GM18870 (cell line): Measurements from ENCODE around the gene ENTPD8.
"Not testable (repeated sequence)": the region's sequence is repeated elsewhere in the genome, so short reads cannot be mapped to it uniquely, and the experiment has no call there.

Source experiments
- ATAC-seq: cut with Tn5 transposase; IDR thresholded peaks from one replicate; pipeline ENCODE4 v1.9.1; 2021; ENCODE audit warnings: moderate library complexity; ENCODE audit not compliant: unreplicated experiment

ENTPD8 gene

GRCh38 chr9:137459601-137460362 lies 18.6 kb upstream of the ENTPD8 start:
- no peak for ATAC-seq

- ATAC-seq, result no peak
These were observed 18.0 kb upstream of the ENTPD8 start, which contains the start of gene NSMF for GRCh38 chr9:137459152-137459600. TSS of gene NSMF (minus strand) at chr9:137459334. CDS start at chr9:137459102, 232 bp downstream.

GRCh38 chr9:137458194-137459151 lies 17.3 kb upstream of the ENTPD8 start:
- ATAC-seq, result no peak

- no peak for ATAC-seq
These were observed 16.4 kb upstream of the ENTPD8 start for GRCh38 chr9:137457406-137458193.

- ATAC-seq, result no peak
These were observed 15.8 kb upstream of the ENTPD8 start for GRCh38 chr9:137456864-137457405.

- no peak for ATAC-seq
These were observed 15.1 kb upstream of the ENTPD8 start for GRCh38 chr9:137456061-137456863.

- no peak for ATAC-seq
These were observed 14.3 kb upstream of the ENTPD8 start for GRCh38 chr9:137455359-137455991.

- ATAC-seq, result no peak
These were observed 13.6 kb upstream of the ENTPD8 start for GRCh38 chr9:137454597-137455358.

- ATAC-seq, result no peak
These were observed 13.0 kb upstream of the ENTPD8 start for GRCh38 chr9:137454145-137454596.

- ATAC-seq, result no peak
These were observed 12.5 kb upstream of the ENTPD8 start for GRCh38 chr9:137453643-137454081.

- ATAC-seq, result no peak
These were observed 11.8 kb upstream of the ENTPD8 start for GRCh38 chr9:137452761-137453642.

GRCh38 chr9:137452006-137452760 lies 11.0 kb upstream of the ENTPD8 start:
- no peak for ATAC-seq

- not testable (repeated sequence) for ATAC-seq
These were observed 10.3 kb upstream of the ENTPD8 start for GRCh38 chr9:137451264-137452005.

GRCh38 chr9:137450539-137451222 lies 9.5 kb upstream of the ENTPD8 start:
- ATAC-seq, result not testable (repeated sequence)

- no peak for ATAC-seq
These were observed 8.9 kb upstream of the ENTPD8 start for GRCh38 chr9:137449931-137450538.
